ENCODE results near the gene LCAT.
"Not testable (repeated sequence)": the region's sequence is repeated elsewhere in the genome, so short reads cannot be mapped to it uniquely, and the experiment has no call there.

The LCAT gene

DNA sequence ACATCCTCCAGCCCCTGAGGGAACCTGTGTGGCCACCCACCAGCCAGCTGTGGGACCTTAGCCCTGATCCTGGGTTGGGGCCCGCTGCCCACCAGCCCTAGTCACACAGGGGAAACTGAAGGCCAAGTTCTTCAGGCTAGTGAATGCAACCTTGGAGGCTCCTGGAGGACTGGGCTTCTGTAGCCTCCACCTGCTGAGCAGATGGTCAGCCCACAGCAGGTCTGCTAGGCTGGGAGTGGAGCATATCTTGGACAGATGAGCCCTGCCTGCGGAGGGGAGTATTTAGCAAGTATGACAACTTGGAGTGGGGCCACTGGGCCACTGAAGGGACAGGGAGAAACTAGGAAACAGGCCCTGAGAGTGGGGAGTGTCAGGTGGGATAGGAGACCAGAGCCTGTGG is 32.3 kb upstream of the LCAT start:
- no peaks in the 10 kb centered on the region for H3K9me3 ChIP-seq (ENCODE audit: control insufficient read depth, insufficient read depth, low read length)
- no peaks in the 10 kb centered on the region for H3K4me1 ChIP-seq (ENCODE audit: insufficient read depth, low read length)
- no peak overlapping the region for H3K9ac ChIP-seq (ENCODE audit: low read depth, low read length)
- H3K36me3 ChIP-seq (ENCODE audit: insufficient read depth, low read length): no peaks in the 10 kb centered on the region

DNA sequence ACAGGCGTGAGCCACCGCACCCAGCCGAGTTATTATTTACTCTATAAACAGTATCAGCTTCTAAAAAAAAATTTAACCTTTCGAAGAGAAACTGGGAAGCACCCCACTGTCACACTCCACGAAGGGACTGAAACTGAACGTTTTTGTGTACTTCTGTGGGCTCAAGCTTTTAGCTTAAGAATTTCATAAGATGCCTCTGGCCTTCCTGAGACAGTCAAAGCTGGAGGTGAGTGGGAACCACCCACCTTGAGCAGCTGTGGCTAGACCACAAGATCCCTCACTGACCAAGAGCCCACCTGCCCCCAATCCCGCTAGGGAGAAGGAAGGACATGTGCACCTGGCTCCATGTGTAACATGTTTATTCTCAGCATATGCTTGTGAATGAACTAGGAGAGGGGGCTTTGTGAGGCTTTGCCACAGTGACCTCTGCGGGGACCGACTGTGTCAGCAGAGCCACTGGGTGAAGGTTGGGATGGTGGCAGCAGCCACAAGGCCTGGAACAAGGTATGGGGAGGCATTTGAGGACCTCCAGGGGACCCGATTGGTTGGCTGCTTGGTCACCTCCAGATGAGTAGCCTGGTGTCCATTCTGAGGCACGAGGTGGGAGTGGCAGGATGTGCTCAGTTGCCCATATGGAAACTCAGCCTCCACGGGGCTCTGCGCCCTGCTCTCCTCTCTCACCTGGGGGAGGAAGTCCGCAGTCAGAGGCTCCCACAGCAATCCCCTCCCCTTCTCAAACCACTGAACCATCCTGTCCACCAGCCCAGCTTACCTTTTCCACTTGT is 31.6 kb upstream of the LCAT start:
- Histone ChIP-seq H3K36me3 (ENCODE audit: insufficient read depth, low read length) (no peaks in the 10 kb centered on the region), H3K9ac (ENCODE audit: low read depth, low read length) (no peak overlapping the region), H3K4me1 (ENCODE audit: insufficient read depth, low read length) (no peaks in the 10 kb centered on the region), H3K9me3 (ENCODE audit: control insufficient read depth, insufficient read depth, low read length) (no peaks in the 10 kb centered on the region)

GRCh38 chr16:67972285-67972684 is 28.4 kb upstream of the LCAT start:
- not testable (repeated sequence) for H3K4me1 ChIP-seq (ENCODE audit: insufficient read depth, low read length); H3K36me3 ChIP-seq (ENCODE audit: insufficient read depth, low read length); H3K9ac ChIP-seq (ENCODE audit: low read depth, low read length); H3K9me3 ChIP-seq (ENCODE audit: control insufficient read depth, insufficient read depth, low read length)

DNA sequence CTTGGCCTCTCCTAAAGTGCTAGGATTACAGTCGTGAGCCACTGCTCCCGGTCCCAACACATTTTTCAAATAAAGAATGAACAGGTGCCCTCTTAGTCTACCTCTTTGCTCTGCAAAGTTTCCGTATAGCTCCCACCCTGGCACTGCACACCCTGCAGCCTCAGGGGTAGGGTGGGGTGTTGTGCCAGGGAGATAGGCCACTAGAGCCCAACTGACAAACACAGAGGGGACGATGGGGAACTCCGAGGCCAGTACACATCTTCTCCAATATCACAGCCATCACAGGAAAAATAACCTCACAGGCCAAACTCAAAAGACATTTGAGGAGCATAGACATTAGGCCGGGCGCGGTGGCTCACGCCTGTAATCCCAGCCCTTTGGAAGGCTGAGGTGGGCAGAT is 27.2 kb upstream of the LCAT start:
- no peak overlapping the region for H3K9ac ChIP-seq (ENCODE audit: low read depth, low read length)
- peaks cover 10% of the 10 kb centered on the region; the same call in 1 of the 2 replicates for H3K4me1 ChIP-seq (ENCODE audit: insufficient read depth, low read length)
- H3K9me3 ChIP-seq (ENCODE audit: control insufficient read depth, insufficient read depth, low read length): no peaks in the 10 kb centered on the region
- 0 out of 2 replicates have a peak, but pooled peaks cover under 1% of the 10 kb centered on the region for H3K36me3 ChIP-seq (ENCODE audit: insufficient read depth, low read length)

GRCh38 chr16:67969254-67970039 is 25.5 kb upstream of the LCAT start:
- peaks cover 14% of the 10 kb centered on the region for H3K36me3 ChIP-seq (ENCODE audit: insufficient read depth, low read length)
- peak overlapping the region; percentile 76 for H3K9ac ChIP-seq (ENCODE audit: low read depth, low read length)
- H3K9me3 ChIP-seq (ENCODE audit: control insufficient read depth, insufficient read depth, low read length): no peaks in the 10 kb centered on the region
- H3K4me1 ChIP-seq (ENCODE audit: insufficient read depth, low read length): peaks cover 26% of the 10 kb centered on the region

DNA sequence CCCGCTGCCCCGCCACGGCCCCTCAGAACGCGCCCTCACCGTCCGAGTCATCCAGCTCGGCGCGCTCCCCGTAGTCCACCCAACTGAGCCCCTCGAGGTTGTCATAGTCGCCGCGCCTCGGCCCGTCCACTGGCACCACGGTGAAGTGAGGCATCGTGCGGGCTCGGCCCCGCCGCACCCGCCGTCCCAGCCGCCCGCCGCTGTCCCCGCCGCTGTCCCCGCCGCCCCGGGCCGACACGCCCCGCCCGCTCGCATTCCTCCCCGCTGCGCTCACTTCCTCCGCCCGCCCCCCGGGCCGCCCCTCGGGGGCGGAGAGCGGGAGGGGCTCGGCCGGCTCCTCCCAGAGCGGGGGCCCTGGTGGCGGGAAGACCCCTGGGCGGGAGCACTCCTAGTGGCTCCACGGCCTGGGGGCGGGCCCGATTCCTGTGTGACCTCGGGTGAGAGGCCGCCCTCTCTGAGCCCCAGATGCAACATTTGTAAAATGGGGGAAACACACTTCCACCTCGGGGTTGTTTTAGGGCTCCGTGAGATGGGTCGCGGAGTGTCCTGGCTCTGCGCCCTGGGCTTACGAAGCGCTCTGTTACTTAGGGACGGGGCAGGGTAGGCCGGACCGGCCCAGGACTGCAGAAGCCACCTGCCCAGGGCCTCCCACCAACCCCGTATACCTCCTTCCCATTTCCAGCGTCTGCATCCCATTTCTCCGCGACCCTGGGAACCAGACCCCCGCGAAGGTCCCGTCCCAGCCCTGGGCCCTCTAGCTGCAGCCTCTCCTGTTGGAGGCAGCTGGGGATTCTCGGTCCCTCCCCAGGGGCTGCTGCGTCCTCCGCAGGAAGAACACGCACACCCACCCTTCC is 24.7 kb upstream of the LCAT start, which contains the start of gene SLC12A4:
Gene SLC12A4 (minus strand): TSS at position 238 of the 854 bp plus-strand sequence. CDS start 84 bp downstream, at position 154.
- Histone ChIP-seq H3K36me3 (ENCODE audit: insufficient read depth, low read length) (peaks cover 14% of the 10 kb centered on the region), H3K9ac (ENCODE audit: low read depth, low read length) (peak within 1 kb of the TSS; percentile 76), H3K9me3 (ENCODE audit: control insufficient read depth, insufficient read depth, low read length) (no peaks in the 10 kb centered on the region), H3K4me1 (ENCODE audit: insufficient read depth, low read length) (peaks cover 31% of the 10 kb centered on the region)

DNA sequence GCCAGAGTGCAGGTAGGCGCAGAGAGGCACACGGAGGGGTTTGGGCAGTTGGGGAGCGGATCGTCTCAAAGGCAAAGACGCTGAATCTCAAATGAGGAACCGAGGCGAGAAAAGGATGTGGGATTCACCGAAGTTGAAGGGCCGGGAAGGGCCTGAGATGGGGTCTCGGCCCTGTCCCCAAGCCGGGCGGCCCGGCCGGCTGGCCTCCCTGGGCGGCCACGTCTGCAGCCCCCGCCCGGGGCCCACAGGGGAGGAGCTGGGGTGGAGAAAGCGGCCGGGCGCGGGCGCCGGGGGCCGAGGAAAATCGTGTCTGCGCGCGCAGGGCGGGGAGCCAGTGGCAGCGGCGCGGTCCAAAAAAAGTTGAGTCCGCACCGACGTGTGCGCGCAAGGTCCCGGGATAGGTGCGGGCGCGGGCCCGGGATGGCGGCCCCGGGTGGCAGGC is 24.1 kb upstream of the LCAT start:
- Histone ChIP-seq H3K9ac (ENCODE audit: low read depth, low read length) (peak overlapping the region; percentile 76), H3K4me1 (ENCODE audit: insufficient read depth, low read length) (peaks cover 31% of the 10 kb centered on the region), H3K36me3 (ENCODE audit: insufficient read depth, low read length) (peaks cover 15% of the 10 kb centered on the region), H3K9me3 (ENCODE audit: control insufficient read depth, insufficient read depth, low read length) (no peaks in the 10 kb centered on the region)

- Histone ChIP-seq H3K9ac (ENCODE audit: low read depth, low read length) (peak overlapping the region; percentile 76), H3K36me3 (ENCODE audit: insufficient read depth, low read length) (peaks cover 21% of the 10 kb centered on the region), H3K9me3 (ENCODE audit: control insufficient read depth, insufficient read depth, low read length) (no peaks in the 10 kb centered on the region), H3K4me1 (ENCODE audit: insufficient read depth, low read length) (peaks cover 31% of the 10 kb centered on the region)
Observed at GRCh38 chr16:67967183-67967957, 23.4 kb upstream of the LCAT start.

DNA sequence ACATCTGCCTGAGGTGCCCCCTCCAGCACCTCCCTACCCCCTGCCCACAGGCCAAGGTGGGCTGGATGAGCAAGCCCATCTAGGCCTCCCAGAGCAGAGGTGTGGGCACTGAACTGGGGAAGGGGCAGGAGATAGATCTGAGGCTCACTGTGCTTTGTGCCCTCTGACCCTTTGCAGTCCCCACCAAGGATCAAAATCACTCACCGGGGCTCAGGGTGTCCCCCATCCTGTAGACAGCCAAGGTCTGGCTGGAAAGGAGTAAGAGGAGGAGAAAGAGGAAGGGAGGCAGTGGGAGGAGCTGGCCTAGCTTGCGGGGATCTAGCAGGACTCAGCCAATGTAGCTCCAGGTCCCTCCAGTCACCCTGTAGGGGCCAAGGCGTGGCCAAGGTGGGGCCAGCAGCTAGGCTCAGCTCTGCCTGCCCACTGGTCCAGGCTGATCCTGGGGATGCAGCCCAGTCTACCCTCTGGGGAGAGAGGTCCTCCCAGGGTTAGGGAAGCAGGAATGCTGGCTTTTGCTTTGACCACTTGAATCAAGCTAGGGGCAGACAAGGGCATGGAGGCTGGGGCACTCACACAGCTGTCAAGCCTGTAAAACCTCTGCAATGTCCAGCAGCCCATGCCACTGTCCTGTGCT is 22.7 kb upstream of the LCAT start:
- H3K36me3 ChIP-seq (ENCODE audit: insufficient read depth, low read length): peaks cover 24% of the 10 kb centered on the region
- H3K9ac ChIP-seq (ENCODE audit: low read depth, low read length): peak overlapping the region; percentile 76; the same call in 1 of the 2 replicates
- H3K4me1 ChIP-seq (ENCODE audit: insufficient read depth, low read length): peaks cover 31% of the 10 kb centered on the region
- no peaks in the 10 kb centered on the region for H3K9me3 ChIP-seq (ENCODE audit: control insufficient read depth, insufficient read depth, low read length)

GRCh38 chr16:67965668-67966548 is 22.0 kb upstream of the LCAT start:
- Histone ChIP-seq H3K9me3 (ENCODE audit: control insufficient read depth, insufficient read depth, low read length) (no peaks in the 10 kb centered on the region), H3K9ac (ENCODE audit: low read depth, low read length) (peak overlapping the region; percentile 76; the same call in 1 of the 2 replicates)

DNA sequence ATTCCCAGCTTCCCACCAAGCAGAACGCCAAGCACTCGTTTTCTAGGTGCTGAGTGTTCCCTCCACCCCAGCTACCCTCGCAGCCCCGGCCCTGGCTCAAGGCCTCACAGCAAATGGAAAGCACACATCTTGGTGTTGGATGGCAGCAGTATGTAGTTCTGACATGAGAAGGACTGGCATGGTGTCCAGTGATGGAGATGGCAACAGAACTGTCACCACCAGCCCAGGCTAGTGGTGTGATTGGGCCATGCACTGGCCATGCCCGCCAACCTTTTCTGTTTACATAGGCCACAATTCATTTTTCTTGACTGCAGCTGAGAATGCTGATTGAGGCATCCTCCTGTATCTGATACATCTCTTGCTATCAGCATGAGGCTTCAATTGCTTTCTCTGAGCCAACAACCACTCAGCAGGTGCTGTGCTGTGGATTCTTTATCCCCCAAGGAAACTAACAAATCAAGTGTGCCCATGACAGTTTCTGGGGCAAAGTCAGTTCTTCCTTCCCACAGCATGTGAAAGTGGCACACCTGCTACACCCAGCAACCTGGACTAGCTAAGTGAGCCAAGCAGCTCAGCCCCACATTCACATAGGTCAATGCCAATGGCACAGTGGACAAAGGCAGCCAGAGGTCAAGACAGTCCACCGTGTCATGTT is 20.7 kb upstream of the LCAT start:
- H3K9ac ChIP-seq (ENCODE audit: low read depth, low read length): no peak overlapping the region; the same call in 1 of the 2 replicates
- peaks cover 31% of the 10 kb centered on the region for H3K4me1 ChIP-seq (ENCODE audit: insufficient read depth, low read length)
- H3K9me3 ChIP-seq (ENCODE audit: control insufficient read depth, insufficient read depth, low read length): no peaks in the 10 kb centered on the region
- H3K36me3 ChIP-seq (ENCODE audit: insufficient read depth, low read length): peaks cover 33% of the 10 kb centered on the region

More at GRCh38 chr16:67965668-67966548, 22.0 kb upstream of the LCAT start:
- peaks cover 29% of the 10 kb centered on the region for H3K36me3 ChIP-seq (ENCODE audit: insufficient read depth, low read length)
- H3K4me1 ChIP-seq (ENCODE audit: insufficient read depth, low read length): peaks cover 31% of the 10 kb centered on the region
